HEK293T (cell line): Measurements from ENCODE around the gene FZR1.

Experiments
- CTCF ChIA-PET: fragments of 350-600 bp; formaldehyde crosslinking; extraction: SDS; loops from one replicate; lab custom pipeline; 2021; ENCODE audit warnings: antibody characterized with exemption, inconsistent platforms; lab: Yijun Ruan, JAX
- POLR2A ChIA-PET: fragments of 350-600 bp; formaldehyde crosslinking; extraction: SDS; loops from one replicate; lab custom pipeline; 2020; ENCODE audit warnings: antibody characterized with exemption, inconsistent platforms; lab: Yijun Ruan, JAX
- DNase-seq: peaks from one replicate; pipeline ENCODE4 v3.0.0; 2012; ENCODE audit warnings: mixed read lengths; ENCODE audit errors: extremely low spot score
- ARNT ChIP-seq: fragments of 450-650 bp; IDR thresholded peaks from 2 replicates; pipeline ENCODE4 v1.6.1; 2017; ENCODE audit warnings: mild to moderate bottlenecking
- BHLHE40 ChIP-seq: fragments of 450-650 bp; IDR thresholded peaks from 2 replicates; pipeline ENCODE4 v1.6.1; 2016; ENCODE audit warnings: mild to moderate bottlenecking, moderate library complexity, borderline replicate concordance
- CTBP1 ChIP-seq: fragments of 450-650 bp; IDR thresholded peaks from 2 replicates; pipeline ENCODE4 v1.6.1; 2016; ENCODE audit warnings: borderline replicate concordance
- ELF4 ChIP-seq: fragments of 450-650 bp; IDR thresholded peaks from 2 replicates; pipeline ENCODE4 v1.6.1; 2017; ENCODE audit warnings: antibody characterized with exemption
- FOXA1 ChIP-seq: fragments of 450-650 bp; IDR thresholded peaks from 2 replicates; pipeline ENCODE4 v1.6.1; 2016; ENCODE audit warnings: mild to moderate bottlenecking
- FOXK2 ChIP-seq: fragments of 450-650 bp; IDR thresholded peaks from 2 replicates; pipeline ENCODE4 v1.6.1; 2016; ENCODE audit warnings: mild to moderate bottlenecking
- FOXM1 ChIP-seq: fragments of 450-650 bp; IDR thresholded peaks from 2 replicates; pipeline ENCODE4 v1.6.1; 2017; ENCODE audit warnings: mild to moderate bottlenecking, borderline replicate concordance
- HDGF ChIP-seq: fragments of 450-650 bp; IDR thresholded peaks from 2 replicates; pipeline ENCODE4 v1.6.1; 2017; ENCODE audit warnings: antibody characterized with exemption, borderline replicate concordance
- L3MBTL2 ChIP-seq: fragments of 450-650 bp; conservative IDR thresholded peaks from 2 replicates; pipeline ENCODE4 v1.6.1; 2016; ENCODE audit warnings: mild to moderate bottlenecking
- LEF1 ChIP-seq: fragments of 450-650 bp; IDR thresholded peaks from 2 replicates; pipeline ENCODE4 v1.6.1; 2017; ENCODE audit warnings: mild to moderate bottlenecking, borderline replicate concordance
- NFRKB ChIP-seq: fragments of 450-650 bp; IDR thresholded peaks from 2 replicates; pipeline ENCODE4 v1.6.1; 2016; ENCODE audit warnings: mild to moderate bottlenecking, moderate library complexity
- SP1 ChIP-seq: fragments of 450-650 bp; IDR thresholded peaks from 2 replicates; pipeline ENCODE4 v1.6.1; 2017
- SUZ12 ChIP-seq: fragments of 450-650 bp; IDR thresholded peaks from 2 replicates; pipeline ENCODE4 v1.6.1; 2016; ENCODE audit warnings: mild to moderate bottlenecking
- TARDBP ChIP-seq: fragments of 450-650 bp; IDR thresholded peaks from 2 replicates; pipeline ENCODE4 v1.6.1; 2016
- ZNF384 ChIP-seq: fragments of 450-650 bp; IDR thresholded peaks from 2 replicates; pipeline ENCODE4 v1.6.1; 2016
- TF ChIP-seq, protein P1 (sequence below): fragments of 450-650 bp; IDR thresholded peaks from 2 replicates; pipeline ENCODE4 v1.6.1; 2016

Gene FZR1

DNA sequence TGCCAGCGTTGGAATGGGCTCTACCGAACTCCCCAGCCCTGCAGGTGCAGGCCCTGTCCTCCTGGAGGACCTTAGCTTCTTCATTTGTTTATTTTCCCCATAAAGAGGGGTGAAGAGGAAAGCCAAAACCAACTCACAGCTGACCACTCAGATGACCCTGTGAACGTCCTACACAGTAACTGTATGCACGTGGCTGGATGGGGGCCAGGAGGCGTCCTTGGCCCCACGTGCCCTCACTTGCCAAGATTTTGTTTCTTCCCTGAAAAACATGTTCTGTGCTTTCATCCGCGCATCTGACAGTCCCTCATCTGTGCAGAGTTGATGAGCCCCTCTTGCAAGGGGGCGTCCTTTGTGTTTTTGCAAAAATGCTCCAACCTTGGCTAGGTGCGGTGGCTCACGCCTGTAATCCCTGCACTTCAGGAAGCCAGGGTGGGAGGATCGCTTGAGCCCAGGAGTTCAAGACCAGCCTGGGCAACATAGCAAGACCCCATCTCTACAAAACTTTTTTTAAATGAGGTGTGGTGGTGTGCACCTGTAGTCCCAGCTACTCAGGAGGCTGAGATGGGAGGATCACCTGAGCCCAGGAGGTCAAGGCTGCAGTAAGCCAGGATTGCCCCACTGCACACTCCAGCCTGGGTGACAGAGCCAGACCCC lies 27.6 kb downstream of the FZR1 start:
- CTCF ChIA-PET: no interaction called here
- TF ChIP-seq LEF1: no peak
- no peak for TF ChIP-seq SP1
- POLR2A ChIA-PET: no interaction called here
- no peak for DNase-seq

- DNase-seq: no peak
- ChIA-PET CTCF (no interaction called here), POLR2A (no interaction called here)
- TF ChIP-seq SUZ12 (no peak), CTBP1 (no peak), BHLHE40 (no peak), LEF1 (no peak), L3MBTL2 (no peak), ELF4 (no peak), NFRKB (no peak), HDGF (no peak), TARDBP (no peak), FOXK2 (no peak), FOXA1 (no peak), FOXM1 (no peak), ZNF384 (no peak), ARNT (no peak), SP1 (no peak)
- TF ChIP-seq, protein P1, sequence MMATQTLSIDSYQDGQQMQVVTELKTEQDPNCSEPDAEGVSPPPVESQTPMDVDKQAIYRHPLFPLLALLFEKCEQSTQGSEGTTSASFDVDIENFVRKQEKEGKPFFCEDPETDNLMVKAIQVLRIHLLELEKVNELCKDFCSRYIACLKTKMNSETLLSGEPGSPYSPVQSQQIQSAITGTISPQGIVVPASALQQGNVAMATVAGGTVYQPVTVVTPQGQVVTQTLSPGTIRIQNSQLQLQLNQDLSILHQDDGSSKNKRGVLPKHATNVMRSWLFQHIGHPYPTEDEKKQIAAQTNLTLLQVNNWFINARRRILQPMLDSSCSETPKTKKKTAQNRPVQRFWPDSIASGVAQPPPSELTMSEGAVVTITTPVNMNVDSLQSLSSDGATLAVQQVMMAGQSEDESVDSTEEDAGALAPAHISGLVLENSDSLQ: no peak
Measured at GRCh38 chr19:3534375-3535234, 28.5 kb downstream of the FZR1 start.

DNA sequence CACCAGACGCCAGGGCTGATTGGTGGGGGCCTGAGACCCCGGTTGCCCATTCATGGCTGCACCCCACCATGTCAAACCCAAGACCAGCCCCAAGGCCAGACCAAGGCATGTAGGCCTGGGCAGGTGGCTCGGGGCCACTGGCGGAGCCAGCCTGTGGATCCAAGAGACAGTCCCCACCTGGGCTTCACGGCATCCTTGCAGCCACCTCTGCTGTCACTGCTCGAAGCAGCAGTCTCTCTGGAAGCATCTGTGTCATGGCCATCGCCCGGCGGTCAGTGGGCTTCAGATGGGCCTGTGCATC lies 29.1 kb downstream of the FZR1 start:
- TF ChIP-seq L3MBTL2 (no peak), CTBP1 (no peak), ELF4 (no peak), NFRKB (no peak), ARNT (no peak), LEF1 (no peak), SP1 (no peak)
- TF ChIP-seq, protein P1: no peak
- DNase-seq: no peak
- ChIA-PET POLR2A (no interaction called here), CTCF (no interaction called here)

DNA sequence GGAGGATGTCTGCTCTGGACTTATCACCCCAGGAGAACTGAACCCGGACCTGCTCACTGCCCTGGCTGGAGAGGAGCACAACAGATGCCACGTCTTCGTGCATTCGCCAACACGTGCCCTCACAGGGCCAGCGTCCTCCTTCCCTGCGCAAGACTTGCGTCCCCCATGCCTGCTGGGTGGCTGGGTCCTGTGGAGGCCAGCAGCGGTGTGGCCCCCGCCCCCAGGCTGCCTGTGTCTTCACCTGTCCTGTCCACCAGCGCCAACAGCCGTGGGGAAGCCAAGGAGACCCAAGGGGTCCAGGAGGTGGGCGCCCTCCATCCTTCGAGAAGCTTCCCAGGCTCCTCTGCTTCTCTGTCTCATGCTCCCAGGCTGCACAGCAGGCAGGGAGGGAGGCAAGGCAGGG lies 29.5 kb downstream of the FZR1 start:
- ChIA-PET POLR2A (no interaction called here), CTCF (no interaction called here)
- TF ChIP-seq SP1 (no peak), FOXM1 (no peak), ELF4 (no peak), HDGF (no peak), TARDBP (no peak), FOXK2 (no peak), FOXA1 (no peak), L3MBTL2 (no peak), ZNF384 (no peak), SUZ12 (no peak), NFRKB (no peak), BHLHE40 (no peak), CTBP1 (no peak), LEF1 (no peak), ARNT (no peak)
- TF ChIP-seq, protein P1: no peak
- DNase-seq: no peak

DNA sequence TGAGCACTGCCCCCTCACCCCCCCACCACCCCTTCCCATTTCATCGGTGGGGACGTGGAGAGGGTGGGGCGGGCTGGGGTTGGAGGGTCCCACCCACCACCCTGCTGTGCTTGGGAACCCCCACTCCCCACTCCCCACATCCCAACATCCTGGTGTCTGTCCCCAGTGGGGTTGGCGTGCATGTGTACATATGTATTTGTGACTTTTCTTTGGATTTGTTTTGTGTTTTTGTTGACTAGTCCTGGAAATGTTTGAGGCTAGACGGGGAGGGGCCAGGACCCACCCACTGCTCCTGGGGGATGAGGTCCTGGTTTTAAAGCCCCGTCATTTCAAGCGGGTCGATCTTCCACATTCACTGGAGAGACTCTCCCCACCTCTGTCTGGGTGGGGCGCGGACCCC lies 29.9 kb downstream of the FZR1 start:
- POLR2A ChIA-PET: no interaction called here
- TF ChIP-seq L3MBTL2: no peak
- no peak for TF ChIP-seq LEF1
- TF ChIP-seq ZNF384: no peak
- TF ChIP-seq ARNT: no peak
- TF ChIP-seq FOXA1: no peak
- TF ChIP-seq, protein P1: no peak
- no peak for TF ChIP-seq TARDBP
- TF ChIP-seq FOXM1: no peak
- no peak for TF ChIP-seq NFRKB
- CTCF ChIA-PET: no interaction called here
- DNase-seq: no peak

GRCh38 chr19:3536429-3537100 lies 30.5 kb downstream of the FZR1 start:
- no peak for DNase-seq
- no peak for TF ChIP-seq SP1
- ChIA-PET POLR2A (no interaction called here), CTCF (no interaction called here)
